ENCODE results near the gene KCNIP4.

DNA sequence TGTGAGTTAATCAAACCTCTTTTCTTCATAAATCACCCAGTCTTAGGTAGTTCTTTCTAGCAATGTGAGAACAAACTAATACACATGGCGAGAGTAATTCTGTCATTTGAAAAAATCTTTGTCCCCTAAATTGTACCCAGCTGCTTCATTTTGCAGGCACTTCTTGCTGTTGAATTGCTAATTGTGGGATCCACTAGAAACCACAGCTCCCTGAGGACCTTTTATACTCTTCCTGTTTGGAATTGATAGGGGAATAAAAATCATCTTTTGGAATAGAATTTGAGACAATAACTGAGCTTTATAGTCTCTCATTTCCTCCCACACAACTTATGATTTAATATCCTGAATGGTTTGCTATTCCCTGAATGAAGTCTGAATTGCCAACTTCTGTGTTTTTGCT lies 1078.1 kb downstream of the KCNIP4 start:
- TF ChIP-seq, protein P1, sequence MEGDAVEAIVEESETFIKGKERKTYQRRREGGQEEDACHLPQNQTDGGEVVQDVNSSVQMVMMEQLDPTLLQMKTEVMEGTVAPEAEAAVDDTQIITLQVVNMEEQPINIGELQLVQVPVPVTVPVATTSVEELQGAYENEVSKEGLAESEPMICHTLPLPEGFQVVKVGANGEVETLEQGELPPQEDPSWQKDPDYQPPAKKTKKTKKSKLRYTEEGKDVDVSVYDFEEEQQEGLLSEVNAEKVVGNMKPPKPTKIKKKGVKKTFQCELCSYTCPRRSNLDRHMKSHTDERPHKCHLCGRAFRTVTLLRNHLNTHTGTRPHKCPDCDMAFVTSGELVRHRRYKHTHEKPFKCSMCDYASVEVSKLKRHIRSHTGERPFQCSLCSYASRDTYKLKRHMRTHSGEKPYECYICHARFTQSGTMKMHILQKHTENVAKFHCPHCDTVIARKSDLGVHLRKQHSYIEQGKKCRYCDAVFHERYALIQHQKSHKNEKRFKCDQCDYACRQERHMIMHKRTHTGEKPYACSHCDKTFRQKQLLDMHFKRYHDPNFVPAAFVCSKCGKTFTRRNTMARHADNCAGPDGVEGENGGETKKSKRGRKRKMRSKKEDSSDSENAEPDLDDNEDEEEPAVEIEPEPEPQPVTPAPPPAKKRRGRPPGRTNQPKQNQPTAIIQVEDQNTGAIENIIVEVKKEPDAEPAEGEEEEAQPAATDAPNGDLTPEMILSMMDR (IDR thresholded peaks at IDR 0.05) = no peak
- no peak for TF ChIP-seq POLR2A (IDR thresholded peaks at IDR 0.05)
